ENCODE results near the gene PLEKHG7.
"Not testable (repeated sequence)": the region's sequence is repeated elsewhere in the genome, so short reads cannot be mapped to it uniquely, and the experiment has no call there.

Gene PLEKHG7

DNA sequence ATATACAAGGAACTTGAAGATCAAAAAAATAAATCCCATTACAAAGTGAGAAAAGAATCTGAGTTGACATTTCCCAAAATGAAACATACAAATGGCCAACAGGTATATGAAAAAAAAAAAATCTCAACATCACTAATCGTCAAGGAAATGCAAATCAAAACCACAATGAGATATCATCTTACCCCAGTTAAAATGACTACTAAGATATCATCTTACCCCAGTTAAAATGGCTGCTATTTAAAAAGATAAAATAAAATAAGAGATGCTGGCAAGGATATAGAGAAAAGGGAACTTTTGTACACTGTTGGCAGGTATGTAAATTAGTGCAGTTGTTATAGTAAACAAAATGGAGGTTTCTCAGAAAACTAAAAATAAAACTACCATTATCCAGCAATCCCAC is 44.4 kb downstream of the PLEKHG7 start:
- DNase-seq (ENCODE audit: low spot score): no peak

GRCh38 chr12:92749691-92750090 is 46.9 kb downstream of the PLEKHG7 start:
- DNase-seq (ENCODE audit: low spot score): not testable (repeated sequence)

GRCh38 chr12:92753976-92754885 is 51.4 kb downstream of the PLEKHG7 start:
- DNase-seq (ENCODE audit: low spot score): no peak

- no peak for DNase-seq (ENCODE audit: low spot score)
Observed at GRCh38 chr12:92756898-92757596, 54.3 kb downstream of the PLEKHG7 start.

DNA sequence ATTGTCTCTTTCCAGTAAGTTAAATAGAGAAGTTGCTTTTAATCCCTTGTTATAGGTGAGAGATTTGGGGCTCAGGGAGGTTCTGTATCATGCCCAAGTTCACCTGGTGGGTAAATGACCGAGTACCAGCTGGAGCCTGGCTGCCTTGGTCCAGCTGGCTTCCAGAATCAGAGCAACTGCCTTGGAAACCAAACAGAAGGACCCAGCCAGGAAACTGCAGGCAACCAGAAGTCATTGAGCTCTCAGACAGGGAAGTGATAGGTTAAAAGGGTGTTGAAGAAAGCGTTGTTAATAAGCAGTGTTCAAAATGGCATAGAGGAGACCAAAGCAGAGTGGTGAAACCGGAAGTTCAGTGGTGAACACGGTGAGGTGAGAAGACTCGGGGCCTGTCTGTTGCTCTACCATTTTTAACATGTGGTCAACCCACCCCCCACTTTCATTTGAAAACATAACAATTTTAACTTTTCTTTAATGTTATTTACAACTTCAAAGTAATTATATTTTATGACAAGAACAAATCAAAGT is 54.9 kb downstream of the PLEKHG7 start:
- DNase-seq (ENCODE audit: low spot score): no peak

- no peak for DNase-seq (ENCODE audit: low spot score)
Observed at GRCh38 chr12:92759634-92760268, 57.0 kb downstream of the PLEKHG7 start.

GRCh38 chr12:92762773-92763172 is 60.0 kb downstream of the PLEKHG7 start:
- DNase-seq (ENCODE audit: low spot score): no peak

DNA sequence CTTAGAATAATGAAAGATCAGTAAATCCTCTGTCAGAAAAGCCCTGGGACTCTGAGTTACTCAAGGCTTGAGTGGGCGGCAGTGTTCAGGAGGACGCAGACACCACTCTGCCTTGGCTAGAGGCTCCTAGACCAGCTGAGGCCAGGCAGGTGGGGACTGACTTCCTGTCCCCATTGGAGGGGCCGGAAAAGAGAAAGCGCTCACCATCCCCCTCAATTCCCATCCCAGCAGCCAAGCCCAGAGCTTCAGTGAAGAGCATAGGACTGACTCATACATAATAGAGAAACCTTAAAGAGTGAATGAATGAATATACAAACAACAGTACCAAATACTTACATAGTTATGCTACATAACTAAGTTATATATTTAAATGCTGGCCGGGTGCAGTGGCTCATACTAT is 62.0 kb downstream of the PLEKHG7 start:
- DNase-seq (ENCODE audit: low spot score): no peak

GRCh38 chr12:92765871-92766270 is 63.1 kb downstream of the PLEKHG7 start:
- no peak for DNase-seq (ENCODE audit: low spot score)

GRCh38 chr12:92769124-92769901 is 66.5 kb downstream of the PLEKHG7 start:
- DNase-seq (ENCODE audit: low spot score): no peak

- no peak for DNase-seq (ENCODE audit: low spot score)
Observed at GRCh38 chr12:92771001-92771400, 68.2 kb downstream of the PLEKHG7 start.

DNA sequence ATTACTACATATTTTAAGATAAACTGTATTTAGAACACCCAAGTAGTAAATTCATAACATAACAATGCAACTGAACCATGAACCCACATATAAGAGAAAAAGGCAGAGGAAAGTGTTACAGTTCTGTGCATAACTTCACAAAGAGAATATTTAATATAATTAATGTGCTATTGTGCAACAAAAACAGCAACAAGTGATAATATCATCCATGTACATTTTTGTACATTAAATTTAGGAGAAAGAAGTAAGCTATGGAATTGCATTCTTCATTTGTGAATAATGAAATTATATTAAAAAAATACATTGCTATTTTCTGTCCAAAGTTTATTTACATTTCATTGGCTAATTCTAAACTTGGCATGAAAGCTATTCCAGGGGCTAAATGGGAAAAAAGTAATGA is 72.6 kb downstream of the PLEKHG7 start:
- no peak for DNase-seq (ENCODE audit: low spot score)

- no peak for DNase-seq (ENCODE audit: low spot score)
Observed at GRCh38 chr12:92778525-92778924, 75.7 kb downstream of the PLEKHG7 start.

GRCh38 chr12:92779902-92780301 is 77.1 kb downstream of the PLEKHG7 start:
- no peak for DNase-seq (ENCODE audit: low spot score)

DNA sequence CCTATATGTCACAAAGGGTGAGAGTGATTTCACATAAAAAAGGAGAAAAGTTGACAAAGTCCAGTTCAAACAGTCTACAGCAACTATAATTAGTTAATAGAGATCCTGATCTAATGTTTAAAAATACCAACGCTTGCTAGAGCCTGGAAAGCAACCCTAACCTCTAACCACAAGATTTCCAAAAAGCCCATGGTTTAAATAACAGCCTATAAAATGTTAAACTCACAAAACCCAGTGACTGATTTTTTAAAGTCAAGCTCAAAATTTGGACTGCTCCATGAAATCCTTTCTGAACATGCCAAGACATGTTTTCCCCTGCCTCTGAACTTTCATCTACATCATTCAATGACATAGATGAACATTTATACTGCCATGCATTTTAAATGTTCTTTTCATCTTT is 81.6 kb downstream of the PLEKHG7 start:
- DNase-seq (ENCODE audit: low spot score): no peak

DNA sequence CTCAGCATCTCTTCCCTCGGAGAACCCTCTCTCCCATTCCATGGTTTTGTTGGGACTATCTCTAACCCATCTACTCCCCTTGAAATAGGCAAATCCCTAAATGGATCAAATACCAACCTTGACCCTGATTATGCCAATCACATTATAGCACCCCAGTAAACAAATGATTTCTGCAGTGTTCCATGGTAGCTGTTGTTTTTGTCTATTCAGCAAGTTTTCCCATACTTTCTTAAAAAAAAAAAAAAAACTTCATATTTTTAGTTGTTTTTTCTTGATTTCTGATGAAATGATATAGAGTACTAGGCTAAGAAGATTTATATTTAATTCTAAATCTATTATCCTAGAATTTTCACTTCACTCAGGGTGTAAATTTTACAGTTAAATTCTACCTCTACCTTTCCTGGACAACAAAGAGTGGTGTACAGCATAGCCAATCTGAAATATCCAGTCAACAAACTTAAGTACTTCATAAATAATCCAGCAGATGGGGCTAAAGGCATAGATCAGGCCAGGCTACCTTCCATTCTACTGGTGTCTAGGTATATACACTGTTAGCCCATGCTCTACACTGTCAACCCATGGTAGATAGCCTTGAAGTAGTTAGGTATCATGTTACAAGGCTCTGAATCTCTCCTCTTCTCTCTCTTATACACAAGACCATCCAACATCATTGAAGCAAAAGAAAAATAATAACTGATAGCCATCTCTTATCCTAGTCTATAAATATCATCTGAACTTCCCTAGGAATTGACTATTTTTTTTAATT is 82.2 kb downstream of the PLEKHG7 start:
- peak; percentile 70 for DNase-seq (ENCODE audit: low spot score)

GRCh38 chr12:92785563-92785950 is 82.8 kb downstream of the PLEKHG7 start:
- DNase-seq (ENCODE audit: low spot score): no peak

GRCh38 chr12:92786045-92786444 is 83.3 kb downstream of the PLEKHG7 start:
- no peak for DNase-seq (ENCODE audit: low spot score)

DNA sequence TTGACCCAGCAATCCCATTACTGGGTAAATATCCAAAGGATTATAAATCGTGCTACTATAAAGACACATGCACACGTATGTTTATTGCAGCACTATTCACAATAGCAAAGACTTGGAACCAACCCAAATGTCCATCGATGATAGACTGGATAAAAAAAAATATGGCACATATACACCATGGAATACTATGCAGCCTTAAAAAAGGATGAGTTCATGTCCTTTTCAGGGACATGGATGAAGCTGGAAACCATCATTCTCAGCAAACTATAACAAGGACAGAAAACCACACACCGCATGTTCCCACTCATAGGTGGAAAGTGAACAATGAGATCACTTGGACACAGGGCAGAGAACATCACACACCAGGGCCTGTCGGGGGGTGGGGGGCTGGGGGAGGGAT is 91.6 kb downstream of the PLEKHG7 start:
- not testable (repeated sequence) for DNase-seq (ENCODE audit: low spot score)

DNA sequence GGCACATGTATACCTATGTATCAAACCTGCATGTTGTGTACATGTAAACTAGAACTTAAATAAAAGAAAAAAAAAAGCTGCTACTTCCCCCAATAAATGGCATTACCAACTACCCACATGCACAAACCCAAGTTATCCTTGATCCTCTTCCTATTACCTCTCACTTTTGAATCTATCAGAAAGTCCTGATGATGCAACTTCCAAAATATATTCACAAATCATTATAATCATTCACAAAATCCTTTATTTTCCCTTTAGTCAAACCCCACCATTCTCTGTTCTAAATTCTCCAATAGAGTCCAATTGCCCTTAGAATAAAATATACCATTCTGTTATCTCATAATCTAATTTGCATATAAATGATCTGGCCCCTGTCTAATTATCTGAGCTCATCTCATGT is 92.0 kb downstream of the PLEKHG7 start:
- no peak for DNase-seq (ENCODE audit: low spot score)

DNA sequence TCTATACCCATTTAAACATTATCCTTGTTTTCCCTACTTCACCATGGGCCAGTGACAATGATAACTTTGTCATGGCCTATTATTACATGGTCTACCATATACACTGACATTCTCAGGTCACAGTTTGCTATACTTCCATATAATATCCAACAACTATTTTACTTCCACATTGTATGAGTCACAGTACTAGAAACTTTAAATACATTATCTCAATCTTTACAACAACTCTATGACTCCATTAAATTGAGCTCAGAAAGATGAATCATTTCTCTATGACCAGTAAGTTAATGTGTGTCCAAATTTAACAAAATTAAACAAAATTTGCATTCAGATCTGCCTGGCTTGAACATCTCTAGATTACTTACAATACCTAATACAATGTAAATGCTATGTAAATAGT is 93.9 kb downstream of the PLEKHG7 start:
- DNase-seq (ENCODE audit: low spot score): no peak

All from CD4-positive, alpha-beta T cell treated with Interleukin-15 for 4 hours (primary cell).